NCI-H2029 treated with DMSO at 0.1 percent for 48 hours (cell line): ENCODE results near the gene PI4KA.
"Not testable (repeated sequence)": the region's sequence is repeated elsewhere in the genome, so short reads cannot be mapped to it uniquely, and the experiment has no call there.

Experiments
- DNase-seq: peaks from one replicate; lab custom pipeline; 2025; lab: John Stamatoyannopoulos, UW

Gene PI4KA

GRCh38 chr22:20666560-20666959, 192.1 kb downstream of the PI4KA start:
- DNase-seq, result no peak

- DNase-seq, result no peak
Observed at GRCh38 chr22:20664594-20664959, 194.0 kb downstream of the PI4KA start.

GRCh38 chr22:20663941-20664593, 194.5 kb downstream of the PI4KA start:
- DNase-seq, result no peak

- no peak for DNase-seq
Observed at GRCh38 chr22:20663137-20663828, 195.3 kb downstream of the PI4KA start.

GRCh38 chr22:20662524-20663036, 196.0 kb downstream of the PI4KA start:
- DNase-seq, result not testable (repeated sequence)

- DNase-seq, result no peak
Observed at GRCh38 chr22:20661473-20661872, 197.1 kb downstream of the PI4KA start.

GRCh38 chr22:20660441-20661054, 198.1 kb downstream of the PI4KA start:
- no peak for DNase-seq

- no peak for DNase-seq
Observed at GRCh38 chr22:20659920-20660319, 198.7 kb downstream of the PI4KA start.

- DNase-seq, result no peak
Observed at GRCh38 chr22:20659258-20659657, 199.4 kb downstream of the PI4KA start.

GRCh38 chr22:20658433-20659222, 200.0 kb downstream of the PI4KA start:
- DNase-seq, result no peak

- no peak for DNase-seq
Observed at GRCh38 chr22:20657963-20658362, 200.6 kb downstream of the PI4KA start.
